DOHH2 (cell line): ENCODE results near the gene HDAC4.

Source experiments
- H3F3A ChIP-seq: fragments of 200-600 bp; sonication (generic), shearing (Covaris generic); 2 replicates; pipeline ENCODE4 v1.6.0; 2016; ENCODE audit warnings: antibody characterized with exemption, mild to moderate bottlenecking; ENCODE audit not compliant: control insufficient read depth, insufficient read depth
- H3K27ac ChIP-seq: fragments of 200-600 bp; sonication (generic); 2 replicates; pipeline ENCODE4 v1.5.1; 2014; ENCODE audit warnings: low read depth, mild to moderate bottlenecking, low read length, moderate library complexity
- H3K27me3 ChIP-seq: fragments of 200-600 bp; sonication (generic); 2 replicates; pipeline ENCODE4 v1.6.1; 2014; ENCODE audit warnings: mild to moderate bottlenecking, low read length, mixed read lengths; ENCODE audit not compliant: control insufficient read depth
- H3K36me3 ChIP-seq: fragments of 200-600 bp; sonication (generic); 2 replicates; pipeline ENCODE4 v1.6.1; 2014; ENCODE audit warnings: mild to moderate bottlenecking, low read length, moderate library complexity, mixed read lengths; ENCODE audit not compliant: control insufficient read depth
- H3K4me1 ChIP-seq: fragments of 200-600 bp; sonication (generic); 2 replicates; pipeline ENCODE4 v1.6.1; 2014; ENCODE audit warnings: mild to moderate bottlenecking, low read length, mixed read lengths; ENCODE audit not compliant: control insufficient read depth
- H3K4me2 ChIP-seq: fragments of 200-600 bp; sonication (generic); 2 replicates; pipeline ENCODE4 v1.6.0; 2014; ENCODE audit warnings: mild to moderate bottlenecking, low read length, moderate library complexity
- H3K4me3 ChIP-seq: fragments of 200-600 bp; sonication (generic); 2 replicates; pipeline ENCODE4 v1.5.1; 2014; ENCODE audit warnings: mild to moderate bottlenecking, low read length, mixed read lengths
- H3K79me2 ChIP-seq: fragments of 200-600 bp; sonication (generic); 2 replicates; pipeline ENCODE4 v1.6.1; 2014; ENCODE audit warnings: mild to moderate bottlenecking, low read length, mixed read lengths; ENCODE audit not compliant: control insufficient read depth
- H3K9me2 ChIP-seq: fragments of 200-600 bp; sonication (generic); replicated peaks from 2 replicates; pipeline ENCODE4 v1.6.1; 2014; ENCODE audit warnings: mild to moderate bottlenecking, low read length, mixed read lengths; ENCODE audit not compliant: control insufficient read depth
- H3K9me3 ChIP-seq: fragments of 200-600 bp; sonication (generic); 2 replicates; pipeline ENCODE4 v1.6.1; 2014; ENCODE audit warnings: antibody characterized with exemption, low read length, mixed read lengths; ENCODE audit not compliant: control insufficient read depth, insufficient read depth
- H4K20me1 ChIP-seq: fragments of 200-600 bp; sonication (generic); 2 replicates; pipeline ENCODE4 v1.6.0; 2014; ENCODE audit warnings: low read depth, mild to moderate bottlenecking, antibody characterized with exemption, low read length, moderate library complexity; ENCODE audit not compliant: control insufficient read depth, insufficient read depth
- CTCF ChIP-seq: fragments of 200-600 bp; sonication (generic); IDR thresholded peaks from one replicate; pipeline ENCODE4 v1.5.1; 2014; ENCODE audit warnings: antibody characterized with exemption, mild to moderate bottlenecking, low read depth, low read length; ENCODE audit not compliant: poor library complexity, severe bottlenecking
- EZH2phosphoT487 ChIP-seq: fragments of 200-600 bp; sonication (generic); IDR thresholded peaks from 2 replicates; pipeline ENCODE4 v1.6.1; 2017; ENCODE audit warnings: borderline replicate concordance, mild to moderate bottlenecking, antibody characterized with exemption, low read length, moderate library complexity, mixed read lengths

The HDAC4 gene

GRCh38 chr2:239075918-239076758 lies 324.7 kb downstream of the HDAC4 start:
- H3K4me2 ChIP-seq = no peak overlapping the region
- no peaks in the 10 kb centered on the region for H3K79me2 ChIP-seq
- no peaks in the 10 kb centered on the region for H3K9me3 ChIP-seq
- TF ChIP-seq CTCF (no peak), EZH2phosphoT487 (no peak)
- H3K4me3 ChIP-seq = no peak overlapping the region
- H3K27me3 ChIP-seq = no peaks in the 10 kb centered on the region
- no peaks in the 10 kb centered on the region for H3F3A ChIP-seq
- H3K4me1 ChIP-seq = no peaks in the 10 kb centered on the region
- H3K9me2 ChIP-seq = no peaks in the 10 kb centered on the region
- H3K36me3 ChIP-seq = no peaks in the 10 kb centered on the region
- no peaks in the 10 kb centered on the region for H4K20me1 ChIP-seq
- no peak overlapping the region for H3K27ac ChIP-seq

GRCh38 chr2:239073745-239074530 lies 326.9 kb downstream of the HDAC4 start:
- no peak overlapping the region for H3K4me3 ChIP-seq

GRCh38 chr2:239073270-239073669 lies 327.6 kb downstream of the HDAC4 start:
- no peaks in the 10 kb centered on the region for H3K4me1 ChIP-seq
- H3K4me2 ChIP-seq = no peak overlapping the region
- no peaks in the 10 kb centered on the region for H3K9me3 ChIP-seq
- H3F3A ChIP-seq = no peaks in the 10 kb centered on the region
- no peaks in the 10 kb centered on the region for H3K27me3 ChIP-seq
- no peaks in the 10 kb centered on the region for H4K20me1 ChIP-seq
- H3K79me2 ChIP-seq = no peaks in the 10 kb centered on the region
- H3K36me3 ChIP-seq = no peaks in the 10 kb centered on the region
- no peak overlapping the region for H3K27ac ChIP-seq
- no peak for TF ChIP-seq CTCF
- TF ChIP-seq EZH2phosphoT487 = no peak
- no peak overlapping the region for H3K4me3 ChIP-seq
- no peaks in the 10 kb centered on the region for H3K9me2 ChIP-seq

More at GRCh38 chr2:239073745-239074530, 326.9 kb downstream of the HDAC4 start:
- H4K20me1 ChIP-seq = no peaks in the 10 kb centered on the region
- H3K9me3 ChIP-seq = no peaks in the 10 kb centered on the region
- no peaks in the 10 kb centered on the region for H3F3A ChIP-seq
- no peaks in the 10 kb centered on the region for H3K4me1 ChIP-seq
- no peaks in the 10 kb centered on the region for H3K79me2 ChIP-seq
- H3K4me2 ChIP-seq = no peak overlapping the region
- no peak overlapping the region for H3K27ac ChIP-seq
- no peaks in the 10 kb centered on the region for H3K36me3 ChIP-seq
- no peaks in the 10 kb centered on the region for H3K27me3 ChIP-seq
- TF ChIP-seq EZH2phosphoT487 (no peak), CTCF (no peak)
- no peaks in the 10 kb centered on the region for H3K9me2 ChIP-seq
